HTERT RPE-1 (cell line): ENCODE data around the gene MAD1L1.

Experiments
- in situ Hi-C: fragments of 300-500 bp; cut with MboI; formaldehyde crosslinking; loops from 4 replicates; pipeline ENCODE4 v1.14.3; 2020; ENCODE audit warnings: low sequenced_read_pairs

MAD1L1 gene

DNA sequence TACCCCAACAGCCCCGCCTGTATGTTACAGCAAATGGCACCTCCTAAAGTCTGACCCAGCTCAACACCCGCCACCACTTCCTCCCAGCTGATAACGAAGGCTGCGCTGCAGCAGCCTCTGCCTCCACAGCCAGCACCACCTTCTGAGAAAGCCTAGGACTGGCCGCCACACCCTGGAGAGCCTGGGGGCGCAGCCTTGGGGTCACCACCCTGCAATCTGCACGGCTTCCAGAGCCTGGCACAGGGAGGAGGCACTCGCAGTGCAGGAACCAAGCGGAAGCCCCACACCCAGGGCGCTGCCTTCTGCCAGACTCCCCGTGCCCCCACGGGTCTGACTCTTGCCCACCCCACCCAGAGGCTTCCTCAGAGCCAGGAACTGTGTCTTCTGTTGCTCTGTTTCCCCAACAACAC is 112.5 kb downstream of the MAD1L1 start:
- in situ Hi-C loops: no loop called here

DNA sequence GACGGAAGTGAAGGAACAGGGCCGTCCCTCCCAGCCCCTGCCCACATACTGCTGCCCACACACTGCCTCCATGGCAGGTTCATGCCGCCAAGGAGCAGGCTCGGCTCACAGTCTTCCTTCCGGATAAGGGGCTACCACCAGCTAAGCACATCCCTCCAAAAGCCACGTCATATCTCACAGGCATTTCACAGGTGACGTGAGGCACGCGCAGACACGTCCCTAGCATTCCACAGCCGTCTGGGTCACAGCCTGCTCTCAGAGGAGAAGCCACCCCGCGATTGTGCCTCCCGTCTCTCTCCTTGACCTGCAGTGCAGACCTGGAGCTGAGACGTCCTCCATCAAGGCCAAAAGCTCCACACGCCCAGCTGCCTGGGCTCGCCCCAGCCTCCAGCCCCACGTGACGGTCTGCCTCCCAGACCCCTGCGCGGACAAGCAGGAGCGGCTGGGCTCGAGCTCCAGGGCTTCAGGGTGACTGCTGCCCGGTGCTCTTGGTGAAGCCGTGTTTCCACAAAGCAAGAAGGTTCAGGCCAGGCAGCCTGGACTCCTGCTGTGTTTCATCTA is 114.0 kb downstream of the MAD1L1 start:
- in situ Hi-C loops: no loop called here

DNA sequence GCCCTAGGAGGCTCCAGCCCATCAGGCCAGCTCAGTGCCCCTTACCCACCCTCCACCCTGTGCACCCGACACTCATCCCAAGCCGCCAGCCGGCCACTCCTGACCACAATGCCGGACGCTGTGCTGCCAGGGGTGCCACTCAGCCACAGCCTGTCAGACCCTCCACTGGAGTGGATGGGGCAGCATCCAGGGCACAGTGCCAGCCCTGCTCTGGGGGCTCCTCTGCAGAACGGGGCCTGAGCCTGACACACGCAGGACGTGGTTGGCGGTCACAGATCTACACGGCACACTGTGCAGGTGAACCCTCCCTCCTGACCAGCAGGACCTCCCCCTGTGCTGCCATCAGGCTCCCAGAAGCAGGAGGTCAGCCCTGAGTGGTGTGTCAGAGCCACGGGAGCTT is 114.7 kb downstream of the MAD1L1 start:
- in situ Hi-C loops: no loop called here

DNA sequence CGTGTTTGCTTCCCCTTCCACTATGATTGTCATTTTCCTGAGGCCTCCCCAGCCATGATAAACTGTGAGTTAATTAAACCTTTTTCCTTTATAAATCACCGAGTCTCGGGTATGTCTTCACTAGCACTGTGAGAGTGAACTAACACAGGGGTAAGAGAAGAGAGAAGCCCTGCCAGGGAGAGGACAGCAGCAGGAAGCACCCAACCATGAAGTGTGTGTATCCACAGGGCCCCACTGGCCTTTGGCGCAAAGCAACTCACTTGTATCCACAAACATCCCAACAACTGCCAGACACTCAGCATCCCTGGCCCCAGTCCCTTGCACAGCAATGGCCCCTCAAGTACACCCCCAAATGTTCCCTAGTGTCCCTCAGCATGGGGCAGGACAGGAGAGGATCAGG is 115.1 kb downstream of the MAD1L1 start:
- in situ Hi-C loops: no loop called here

DNA sequence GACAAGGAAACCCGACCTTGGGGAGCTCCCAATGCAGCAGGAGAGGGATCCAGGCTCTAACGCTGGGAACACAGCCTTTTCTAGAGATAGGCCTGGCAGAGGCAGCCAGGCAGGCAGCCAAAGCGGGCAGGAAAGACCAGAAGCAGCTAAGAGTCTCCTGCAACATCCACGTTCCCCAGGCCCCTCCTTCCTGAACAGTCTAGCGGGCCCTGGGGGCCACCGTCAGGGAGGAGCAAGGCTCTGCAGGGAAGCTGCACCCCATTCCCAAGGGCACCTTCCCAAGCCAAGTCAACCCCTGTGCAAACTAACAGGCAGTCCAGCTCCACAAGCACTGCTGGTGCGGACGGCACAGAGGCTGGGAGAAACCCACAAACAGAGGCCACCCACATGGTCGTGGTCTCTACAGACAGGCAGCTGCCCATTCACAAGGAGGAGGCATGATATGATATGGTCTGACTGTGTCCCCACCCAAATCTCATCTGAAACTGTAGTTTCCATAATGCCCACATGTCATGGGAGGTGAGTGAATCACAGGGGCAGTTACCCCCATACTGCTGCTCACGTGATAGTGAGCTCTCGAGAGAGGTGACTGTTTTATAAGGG is 115.7 kb downstream of the MAD1L1 start:
- in situ Hi-C loops: no loop called here

DNA sequence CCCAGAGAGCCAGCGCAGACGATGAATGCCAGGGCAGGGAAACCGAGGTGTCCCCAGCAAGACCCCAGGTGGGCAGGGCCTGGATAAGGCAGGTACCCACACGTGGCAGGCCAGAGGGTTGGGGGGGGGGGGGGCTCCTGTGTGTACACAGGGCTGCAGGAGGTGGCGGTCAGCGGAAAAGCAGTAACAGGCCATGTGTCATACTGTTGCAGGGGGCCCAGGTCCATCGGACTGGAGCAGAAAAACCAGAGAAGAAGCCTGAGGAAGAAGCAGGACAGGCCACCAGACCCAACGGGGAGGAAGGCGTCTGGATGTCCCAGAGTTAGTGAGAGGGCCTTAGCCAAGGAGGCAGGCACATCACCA is 116.3 kb downstream of the MAD1L1 start:
- in situ Hi-C loops: no loop called here

DNA sequence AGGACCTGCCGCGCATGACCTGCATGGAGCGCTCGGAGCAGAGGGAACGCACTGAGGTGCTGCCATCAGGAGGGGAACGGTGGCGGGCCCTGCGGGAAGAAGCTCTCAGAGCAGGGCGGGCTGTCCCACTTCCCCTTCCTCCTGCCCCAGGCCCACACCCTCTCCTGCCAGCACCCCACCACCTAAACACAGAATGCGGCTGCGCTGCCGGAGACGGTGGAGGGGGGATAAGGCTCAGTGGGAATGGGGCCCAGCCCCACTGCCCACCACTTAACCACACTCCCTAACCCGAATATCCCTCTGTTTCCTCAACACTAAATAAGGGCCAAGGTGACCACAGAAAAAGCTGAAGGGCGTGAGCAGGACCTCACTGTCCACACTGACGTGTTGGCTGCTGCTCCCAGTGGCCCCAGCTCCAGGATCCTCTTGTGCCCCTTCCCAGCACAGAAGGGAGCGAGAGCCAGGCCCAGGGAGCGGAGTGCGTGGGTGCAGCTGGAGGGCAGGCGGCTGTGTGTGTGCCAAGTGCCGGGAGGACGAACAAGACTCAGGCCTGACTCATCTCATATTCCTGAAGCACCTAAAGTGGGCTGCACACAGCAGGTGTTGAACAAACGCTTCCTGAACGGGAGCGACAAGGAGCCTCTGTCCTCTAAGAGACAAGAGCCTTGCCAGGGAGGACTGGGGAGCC is 116.8 kb downstream of the MAD1L1 start:
- in situ Hi-C loops: no loop called here

DNA sequence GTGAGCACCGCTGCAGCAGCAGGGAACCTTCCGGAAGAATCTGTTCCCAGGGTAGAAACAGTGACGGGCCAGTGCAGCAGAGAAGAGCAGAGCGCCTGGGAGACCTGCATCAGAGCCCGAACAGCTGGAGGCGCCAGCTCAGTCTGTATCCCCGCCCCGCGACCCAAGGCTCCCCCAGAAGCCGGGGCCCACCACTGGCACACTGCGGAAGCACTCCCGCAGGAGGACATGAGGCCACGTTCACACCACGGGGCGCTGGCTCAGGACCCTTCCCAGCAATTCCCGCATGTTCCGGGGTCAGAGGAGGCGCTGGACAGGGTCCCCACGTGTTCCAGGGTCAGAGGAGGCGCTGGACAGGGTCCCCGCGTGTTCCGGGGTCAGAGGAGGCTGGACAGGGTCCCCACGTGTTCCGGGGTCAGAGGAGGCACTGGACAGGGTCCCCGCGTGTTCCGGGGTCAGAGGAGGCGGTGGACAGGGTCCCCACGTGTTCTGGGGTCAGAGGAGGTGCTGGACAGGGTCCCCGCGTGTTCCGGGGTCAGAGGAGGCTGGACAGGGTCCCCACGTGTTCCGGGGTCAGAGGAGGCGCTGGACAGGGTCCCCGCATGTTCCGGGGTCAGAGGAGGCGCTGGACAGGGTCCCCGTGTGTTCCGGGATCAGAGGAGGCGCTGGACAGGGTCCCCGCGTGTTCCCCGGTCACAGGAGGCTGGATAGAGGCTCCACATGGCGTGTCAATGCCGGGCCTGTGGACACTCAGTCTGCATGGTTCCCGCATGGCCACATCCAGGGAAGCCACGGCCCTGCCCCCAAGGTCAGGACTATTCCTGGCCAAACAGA is 117.6 kb downstream of the MAD1L1 start:
- in situ Hi-C loops: no loop called here

DNA sequence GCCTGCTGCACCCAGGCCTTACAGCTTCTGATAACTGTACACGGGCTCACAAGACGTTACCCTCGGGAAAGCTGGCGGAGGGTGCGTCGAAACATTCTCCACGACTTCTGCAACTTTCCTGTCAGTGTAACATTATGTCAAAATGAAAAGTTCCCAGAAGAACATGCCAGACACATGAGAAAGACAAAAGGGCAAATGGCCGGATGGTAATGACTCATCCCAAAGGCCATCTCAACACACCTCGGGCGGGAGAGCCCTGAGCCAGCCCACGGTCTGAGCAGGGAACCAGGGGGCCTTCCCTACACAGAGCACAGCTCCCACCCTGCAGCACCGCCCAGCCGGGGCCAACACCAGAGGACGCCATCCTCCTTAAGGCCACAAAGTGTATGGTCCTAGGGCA is 118.7 kb downstream of the MAD1L1 start:
- in situ Hi-C loops: no loop called here

DNA sequence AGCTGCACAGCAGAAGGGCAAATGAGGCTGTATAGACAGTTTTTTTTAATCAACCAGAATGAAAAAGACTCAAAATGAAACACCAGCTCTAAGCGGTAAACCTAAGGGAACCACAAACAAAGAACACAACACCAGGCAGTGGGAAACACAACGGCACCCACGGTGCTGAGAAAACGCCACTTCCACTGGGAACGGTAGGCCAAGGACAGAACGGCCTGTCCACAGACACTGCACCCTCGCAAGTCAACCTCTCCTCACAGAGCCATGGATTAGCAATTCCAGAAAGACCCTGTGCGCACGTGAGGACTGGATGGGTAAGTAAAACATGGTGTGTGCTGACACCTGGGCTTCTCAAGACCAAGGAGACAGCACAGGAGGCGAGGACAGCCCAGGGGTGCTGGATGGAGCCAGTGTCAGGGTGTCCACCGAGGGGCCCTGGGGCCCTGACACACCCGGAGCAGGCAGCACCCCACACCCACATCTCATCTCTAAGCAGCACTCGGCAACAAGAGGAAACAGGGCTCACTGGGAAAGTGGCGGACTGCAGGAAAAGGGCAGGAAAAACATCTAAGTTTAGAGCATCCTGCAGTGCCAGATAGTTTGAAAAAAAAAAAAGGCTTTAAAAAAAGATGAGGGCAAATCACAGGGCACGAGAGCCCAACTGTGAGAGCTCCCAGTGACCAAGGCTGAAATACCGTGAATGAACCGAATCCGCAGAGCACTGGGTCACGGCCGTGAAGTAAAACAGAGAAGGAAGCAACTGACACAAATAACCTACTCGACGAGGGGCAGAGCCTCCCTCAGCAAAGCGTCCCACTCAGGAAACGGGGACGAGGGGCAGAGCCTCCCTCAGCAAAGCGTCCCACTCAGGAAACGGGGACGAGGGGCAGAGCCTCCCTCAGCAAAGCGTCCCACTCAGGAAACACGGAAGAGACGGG is 120.2 kb downstream of the MAD1L1 start:
- in situ Hi-C loops: no loop called here

DNA sequence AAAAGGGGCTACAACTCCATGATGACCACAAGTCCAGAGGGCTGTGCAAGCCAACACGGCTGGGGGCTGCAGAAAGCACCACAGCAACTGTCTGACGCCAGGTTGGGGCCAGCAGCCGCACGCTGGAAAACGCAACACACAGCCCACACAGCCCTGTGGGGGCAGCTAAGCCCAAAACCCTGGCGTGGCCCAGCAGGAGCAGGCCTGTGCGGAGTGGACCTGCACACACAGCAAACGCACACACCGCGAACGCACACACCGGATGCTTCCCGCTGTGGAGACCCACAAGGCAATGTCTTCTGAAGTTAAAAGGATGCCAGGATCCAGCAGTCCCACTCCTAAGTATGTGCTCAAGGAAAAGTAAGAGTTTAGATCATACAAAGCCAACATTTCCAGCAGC is 121.2 kb downstream of the MAD1L1 start:
- in situ Hi-C loops: no loop called here

DNA sequence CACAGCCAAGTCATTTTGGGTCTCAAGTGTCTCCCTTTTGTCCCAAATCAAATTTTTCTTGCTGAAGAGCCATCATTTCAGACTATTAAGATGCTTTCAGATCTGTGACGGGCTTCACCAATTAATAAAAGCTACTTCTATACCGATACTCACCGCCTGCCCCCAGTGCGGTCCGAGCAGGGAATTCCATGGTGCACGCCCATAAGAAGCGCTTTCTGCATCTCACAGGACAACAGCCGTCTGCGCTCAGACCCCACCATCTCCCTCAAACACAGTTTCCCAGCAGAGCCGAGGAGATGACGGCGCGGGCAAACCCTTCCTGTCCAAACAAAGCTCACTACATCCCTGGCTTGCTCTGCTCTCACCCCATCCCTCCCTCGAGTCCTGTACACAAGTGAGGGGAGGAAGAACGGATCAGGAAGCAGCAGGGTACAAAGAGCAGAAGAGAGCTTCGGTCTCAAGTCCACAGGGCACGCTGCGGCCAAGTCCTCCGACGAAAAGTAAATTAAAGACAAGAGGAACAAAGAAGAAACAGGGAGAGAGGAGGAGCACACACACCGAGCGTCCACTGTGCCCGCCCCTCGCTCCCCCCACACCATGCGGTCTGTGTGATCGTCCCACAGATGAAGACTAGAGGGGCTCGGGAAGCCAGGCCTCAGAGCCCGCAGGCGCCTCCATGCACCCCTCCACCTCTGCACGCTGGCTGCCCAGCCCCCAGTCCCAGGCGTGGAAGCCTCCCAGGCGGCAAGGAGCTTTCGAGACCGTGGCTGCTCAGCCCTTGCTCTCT is 121.9 kb downstream of the MAD1L1 start:
- in situ Hi-C loops: no loop called here

DNA sequence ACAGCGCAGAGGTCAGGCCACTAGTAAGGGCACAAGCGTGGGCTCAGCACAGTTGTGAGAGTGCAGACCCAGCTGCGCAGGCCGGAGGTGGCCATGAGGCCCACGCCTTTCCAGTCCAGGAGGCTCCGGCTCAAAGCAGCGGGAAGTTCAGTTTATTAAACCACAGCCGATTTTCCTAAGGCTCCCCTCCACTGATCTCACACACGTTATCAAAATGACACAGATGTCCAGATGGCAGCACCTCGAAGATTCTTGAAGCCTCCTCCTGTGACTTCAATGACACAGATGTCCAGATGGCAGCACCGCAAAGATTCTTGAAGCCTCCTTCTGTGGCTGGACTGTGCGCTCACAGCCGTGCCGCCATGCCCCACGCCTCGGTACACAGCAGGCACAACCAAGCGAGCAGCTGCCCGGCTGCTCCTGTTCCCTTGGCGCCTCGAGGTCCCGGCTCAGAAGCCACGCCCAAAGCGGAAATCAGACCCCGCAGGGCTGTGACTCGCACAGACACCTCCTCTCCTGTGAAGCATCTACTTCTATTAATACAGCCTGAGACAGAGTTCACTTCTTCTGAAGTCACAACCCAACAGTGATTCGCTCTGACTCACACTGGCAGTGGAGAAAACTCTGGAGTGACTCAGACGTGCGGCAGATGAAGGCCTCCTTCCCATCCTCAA is 122.7 kb downstream of the MAD1L1 start:
- in situ Hi-C loops: no loop called here

DNA sequence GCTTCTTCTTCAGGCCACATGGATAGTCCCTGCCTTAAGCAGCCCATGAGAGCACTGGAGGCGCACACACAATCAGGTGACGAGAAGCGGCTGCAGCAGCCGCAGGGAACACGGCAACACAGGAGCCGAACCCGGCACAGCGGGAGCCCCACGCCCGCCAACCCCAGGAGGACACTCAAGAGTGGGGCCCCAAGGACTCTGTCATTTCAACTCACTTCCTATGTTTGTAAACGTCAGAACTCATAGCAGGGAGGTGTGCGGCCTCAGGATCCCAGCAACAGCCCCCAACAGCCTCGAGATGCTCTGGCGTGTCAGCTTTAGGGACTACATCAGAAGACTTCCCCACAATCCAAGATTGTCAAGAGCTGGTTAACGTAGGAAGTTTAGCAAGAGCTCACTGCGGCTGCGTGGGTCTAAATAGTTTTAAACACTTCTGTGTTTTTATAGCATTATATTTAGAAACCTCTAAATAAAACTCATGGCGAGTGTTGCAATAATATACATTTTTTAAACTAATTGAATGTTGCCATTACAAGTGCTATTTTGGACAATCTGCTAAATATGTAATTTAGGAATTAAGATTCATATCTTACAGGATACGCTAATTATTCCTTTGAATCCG is 123.4 kb downstream of the MAD1L1 start:
- in situ Hi-C loops: no loop called here

DNA sequence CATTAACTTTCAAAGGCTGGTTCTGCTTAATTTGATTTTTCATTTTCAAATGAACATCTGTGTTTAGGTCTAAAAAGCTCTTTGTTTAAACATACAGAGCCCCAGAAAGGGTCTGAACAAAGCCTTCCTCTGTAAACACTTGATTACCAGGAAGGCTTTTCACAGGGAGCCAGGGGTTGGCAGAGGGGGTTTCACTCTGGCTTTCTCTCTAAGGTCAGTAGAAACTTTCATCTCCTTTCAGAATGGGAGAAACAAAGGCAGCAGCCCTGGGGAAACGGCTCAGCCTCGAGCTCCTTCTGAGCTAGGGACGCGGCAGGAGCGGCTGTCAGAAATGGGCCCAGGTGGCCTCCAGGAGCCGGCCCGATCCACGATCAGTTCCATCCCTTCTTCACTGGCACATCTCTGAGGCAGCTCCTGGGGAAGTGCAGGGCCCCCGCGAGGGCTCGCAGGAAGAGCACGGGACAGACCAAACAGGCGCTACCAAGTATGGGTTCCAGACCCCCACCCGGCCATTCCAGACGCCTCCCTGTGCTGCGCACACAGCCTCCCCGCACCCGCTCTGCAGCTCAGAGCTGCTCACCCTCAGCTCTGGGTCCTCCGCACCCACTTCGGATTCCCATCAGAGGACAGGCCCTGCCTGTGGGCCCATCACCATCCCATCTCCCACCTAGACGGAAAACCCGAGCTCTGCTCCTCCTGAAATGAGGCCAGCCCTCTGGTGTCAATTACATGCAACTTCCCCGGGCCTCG is 124.1 kb downstream of the MAD1L1 start:
- in situ Hi-C loops: no loop called here

DNA sequence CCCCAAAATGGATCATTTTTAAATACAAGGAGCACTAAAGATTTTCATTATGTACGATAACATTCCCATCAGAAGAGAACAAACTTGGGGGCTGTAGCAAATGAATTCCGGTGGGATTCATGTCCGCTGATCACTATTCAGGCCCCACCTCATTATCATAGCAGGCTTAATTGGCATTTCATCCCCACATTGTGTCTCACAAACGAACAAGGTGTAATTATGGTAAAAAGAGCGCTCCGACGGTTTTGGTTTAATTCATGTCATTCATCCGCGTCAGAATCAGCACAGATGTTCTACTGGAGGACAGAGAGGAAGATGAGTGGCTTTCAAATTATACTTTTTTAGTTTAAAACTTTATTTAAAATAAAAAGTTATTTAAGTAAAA is 124.7 kb downstream of the MAD1L1 start:
- in situ Hi-C loops: no loop called here

DNA sequence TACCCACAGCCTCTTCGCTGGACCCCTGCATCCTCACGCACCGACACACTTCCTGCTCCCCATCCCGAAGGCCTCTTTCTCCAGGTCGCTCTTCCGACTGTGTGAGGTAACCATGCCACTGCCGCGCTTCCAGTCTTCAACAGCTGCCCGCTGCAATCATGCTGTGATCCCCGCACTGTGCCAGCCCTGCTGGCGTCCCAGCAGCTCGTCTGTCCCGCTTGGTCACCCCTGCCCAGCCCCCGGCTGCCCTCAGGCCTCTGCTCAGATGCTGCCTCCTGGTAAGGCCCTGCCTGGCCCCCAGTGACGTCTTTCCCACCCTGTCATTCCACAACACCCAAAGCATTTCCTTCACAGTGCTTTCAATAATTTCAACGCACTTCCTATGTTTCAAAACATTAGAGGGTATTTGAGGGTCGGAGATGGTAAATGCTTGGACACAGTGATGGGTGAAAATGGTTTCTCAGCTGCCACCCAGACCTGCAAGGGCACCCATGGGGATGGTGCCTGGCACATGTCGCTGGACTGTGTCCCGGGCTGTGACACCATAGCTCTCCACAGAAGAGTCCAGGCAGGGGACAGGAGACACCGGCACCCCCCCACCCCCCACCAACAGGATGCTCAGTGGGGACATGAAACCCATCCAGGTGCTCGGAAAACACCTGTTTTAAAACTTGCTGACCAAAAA is 125.2 kb downstream of the MAD1L1 start:
- in situ Hi-C loops: no loop called here

DNA sequence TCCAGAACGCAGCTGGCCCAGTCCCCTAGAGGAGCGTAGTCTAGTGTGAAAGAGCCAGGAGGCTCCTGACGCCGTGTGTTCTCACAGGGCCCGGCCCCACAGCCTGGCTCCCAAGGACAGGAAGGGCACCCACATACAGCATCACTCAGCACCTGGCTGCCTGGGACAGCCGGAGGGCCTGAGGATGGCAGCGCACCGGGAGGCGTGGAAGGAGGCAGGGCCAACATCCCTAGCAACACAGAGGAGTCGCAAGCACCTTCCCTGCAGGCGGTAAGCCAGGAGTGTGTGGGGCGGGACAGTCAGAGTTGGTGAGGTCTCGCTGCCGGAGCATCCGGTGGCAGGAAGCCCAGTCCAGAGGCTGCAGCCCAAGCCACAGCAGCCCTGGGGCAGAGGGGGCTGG is 125.8 kb downstream of the MAD1L1 start:
- in situ Hi-C loops: no loop called here
